Measurements from ENCODE around the gene TNK1.
"Not testable (repeated sequence)": the region's sequence is repeated elsewhere in the genome, so short reads cannot be mapped to it uniquely, and the experiment has no call there.

TNK1 gene

DNA sequence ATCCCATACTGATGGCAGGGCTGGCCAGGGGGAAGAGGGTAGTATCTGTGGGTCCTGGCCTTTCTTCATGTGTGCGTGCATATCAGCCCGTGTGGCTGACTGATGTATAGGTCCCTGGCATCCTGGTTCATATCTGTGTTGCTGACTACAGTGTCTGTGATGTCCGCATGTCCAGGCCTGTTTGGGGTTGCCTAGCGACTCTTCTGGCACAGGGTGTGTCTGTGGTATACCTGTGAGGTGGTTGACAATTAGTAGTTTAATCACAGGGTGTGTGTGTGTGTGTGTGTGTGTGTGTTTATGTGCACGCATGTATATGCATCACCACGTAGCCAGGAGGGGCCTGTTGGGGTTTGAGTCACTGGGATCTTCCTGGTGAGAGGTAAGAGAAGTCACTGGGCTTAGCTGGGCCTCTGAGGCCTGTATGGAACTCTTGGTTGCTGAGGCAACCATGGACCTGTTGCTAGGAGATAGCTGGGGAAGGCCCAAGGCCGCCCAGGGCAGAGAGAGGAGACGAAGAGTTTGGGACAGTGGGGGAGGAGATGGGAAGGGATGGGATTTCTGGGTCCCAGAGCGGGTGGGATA is 26.5 kb upstream of the TNK1 start:
- DNase-seq: no peak
- intact Hi-C loops (cut with DNase I): loop anchor here (5.0 to 10.0 kb wide), 3 partner anchors 33 to 208 kb away; partner anchors contain the start of genes POLR2A, SENP3 and SLC35G6

DNA sequence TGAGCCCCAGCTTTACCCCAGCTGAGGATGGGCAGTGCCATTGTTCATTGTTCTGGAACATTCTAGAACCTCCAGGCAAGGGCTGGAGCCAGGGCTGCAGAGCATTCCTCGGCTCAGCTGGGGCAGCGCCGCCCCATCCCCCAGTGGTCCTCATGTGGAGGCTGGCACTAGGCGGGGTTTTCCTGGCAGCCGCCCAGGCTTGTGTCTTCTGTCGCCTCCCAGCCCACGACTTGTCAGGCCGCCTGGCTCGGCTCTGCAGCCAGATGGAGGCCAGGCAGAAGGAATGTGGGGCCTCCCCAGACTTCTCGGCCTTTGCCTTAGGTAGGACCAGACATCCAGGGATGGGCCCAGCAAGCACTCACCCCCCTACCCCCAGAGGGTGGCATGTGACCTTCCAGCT is 25.8 kb upstream of the TNK1 start, which contains the start of gene TMEM95:
TSS of gene TMEM95 (plus strand) at position 104 of the 400 bp plus-strand sequence. CDS start at position 153, 49 bp downstream.
- peak in 8 of 10 donors; percentile 48 to 96 (median 71) for DNase-seq
- intact Hi-C loops (cut with DNase I): loop anchor here (5.0 to 10.0 kb wide), 2 partner anchors 82 to 130 kb away; partner anchors contain the start of genes FGF11, POLR2A, SLC35G6 and TMEM102

DNA sequence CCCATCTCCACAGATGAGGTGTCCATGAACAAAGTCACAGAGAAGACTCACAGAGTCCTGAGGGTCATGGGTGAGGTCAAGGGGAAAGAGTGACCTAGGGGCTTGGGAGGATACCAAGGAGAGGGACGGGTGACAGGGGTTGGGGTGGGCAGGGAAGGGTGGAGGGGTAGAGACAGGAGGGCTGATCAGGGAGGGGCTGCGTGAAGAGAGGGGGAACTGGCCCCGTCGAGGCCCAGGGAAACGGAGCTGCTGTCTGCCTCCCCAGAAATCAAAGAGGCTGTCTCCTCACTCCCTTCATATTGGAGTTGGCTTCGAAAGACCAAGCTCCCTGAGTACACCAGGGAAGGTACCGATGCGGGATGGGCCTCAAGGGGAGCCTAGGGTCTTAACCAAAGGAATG is 25.3 kb upstream of the TNK1 start:
- intact Hi-C loops (cut with DNase I): loop anchor here (5.0 to 10.0 kb wide), 2 partner anchors 82 to 129 kb away; partner anchors contain the start of genes FGF11, POLR2A, SLC35G6 and TMEM102

DNA sequence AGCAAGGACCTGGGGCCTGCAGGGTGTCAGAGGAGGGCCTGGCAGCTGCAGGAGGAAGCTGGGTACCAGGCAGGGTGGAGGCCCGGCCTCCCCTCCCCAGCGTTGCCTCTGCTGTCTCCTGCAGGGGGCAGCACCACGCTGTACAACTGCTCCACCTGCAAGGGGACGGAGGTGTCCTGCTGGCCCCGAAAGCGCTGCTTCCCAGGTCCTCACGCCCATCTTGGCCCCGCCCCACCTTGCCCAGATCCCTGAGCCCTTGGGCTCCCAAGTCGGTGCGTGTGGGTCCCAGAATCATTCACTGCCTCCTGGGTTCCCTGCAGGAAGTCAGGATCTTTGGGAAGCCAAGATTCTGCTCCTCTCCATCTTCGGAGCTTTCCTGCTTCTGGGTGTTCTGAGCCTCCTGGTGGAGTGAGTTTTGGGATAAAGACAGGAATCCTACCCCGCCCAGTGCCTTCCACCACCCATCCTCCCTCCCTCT is 24.8 kb upstream of the TNK1 start:
- intact Hi-C loops (cut with DNase I): loop anchor here (5.0 to 10.0 kb wide), 2 partner anchors 81 to 129 kb away; partner anchors contain the start of genes FGF11, POLR2A, SLC35G6 and TMEM102

More for the DNA sequence above, 25.3 kb upstream of the TNK1 start:
- DNase-seq: no peak

DNA sequence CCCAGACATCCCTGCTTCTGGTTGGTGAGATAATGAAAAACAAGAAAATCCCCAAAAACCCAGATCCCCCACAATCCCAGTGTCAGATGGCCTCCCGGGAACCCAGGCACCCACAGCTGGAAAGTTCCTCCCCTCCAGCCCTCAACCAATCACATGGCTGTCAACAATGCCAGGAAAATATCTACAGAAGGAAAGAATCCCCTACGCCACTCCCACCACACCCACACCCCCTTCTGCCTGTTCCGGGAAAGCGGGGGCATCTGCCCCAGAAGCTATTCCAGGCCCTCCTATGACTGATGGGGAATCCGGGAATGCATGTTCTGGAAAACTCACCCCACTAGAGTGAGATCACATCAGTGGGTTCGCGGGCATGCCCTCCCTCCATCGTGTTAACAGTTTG is 24.1 kb upstream of the TNK1 start:
- intact Hi-C loops (cut with DNase I): loop anchor here (5.0 to 10.0 kb wide), 2 partner anchors 81 to 128 kb away; partner anchors contain the start of genes FGF11, POLR2A, SLC35G6 and TMEM102
- DNase-seq: no peak

More for the DNA sequence above, 24.8 kb upstream of the TNK1 start:
- peak; percentile 47 to 96 (median 74) for DNase-seq

DNA sequence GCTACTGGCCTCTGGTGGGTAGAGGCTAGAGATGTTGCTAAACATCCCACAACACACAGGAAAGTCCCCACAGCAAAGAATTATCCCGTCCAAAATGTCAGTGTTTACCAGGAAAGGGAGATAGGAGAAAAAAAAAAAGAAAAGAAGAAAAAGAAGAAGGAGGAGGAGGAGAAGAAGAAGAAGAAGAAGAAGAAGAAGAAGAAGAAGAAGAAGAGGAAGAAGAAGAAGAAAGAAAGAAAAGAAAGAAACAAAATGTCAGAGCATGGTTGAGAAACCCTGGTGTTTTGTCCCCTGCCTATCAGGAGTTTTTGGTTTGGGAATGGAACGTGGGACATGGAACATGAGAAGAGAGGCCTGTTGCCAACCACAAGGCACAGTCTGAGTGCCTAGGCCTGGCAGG is 23.5 kb upstream of the TNK1 start:
- no peak for DNase-seq
- intact Hi-C loops (cut with DNase I): loop anchor here (5.0 to 10.0 kb wide), 2 partner anchors 80 to 127 kb away; partner anchors contain the start of genes FGF11, POLR2A, SLC35G6 and TMEM102

DNA sequence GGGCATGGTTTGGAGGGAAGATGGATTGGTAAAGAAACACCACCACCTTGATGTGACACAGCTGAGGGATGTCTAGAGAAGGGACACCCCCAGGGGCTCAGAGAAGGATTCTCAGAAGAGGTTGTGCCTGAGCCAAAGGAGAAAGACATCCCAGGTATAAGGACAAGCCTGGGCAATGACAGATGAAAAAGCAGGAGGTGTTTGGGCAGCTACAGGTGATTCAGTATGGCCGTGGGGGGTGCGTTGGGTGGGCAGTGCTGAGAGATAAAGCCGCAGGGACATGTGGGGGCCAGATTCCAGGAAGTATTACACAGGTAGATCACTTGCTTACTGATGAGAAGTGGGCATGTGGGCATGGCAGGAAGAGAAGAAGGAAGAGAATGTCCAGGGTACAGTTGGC is 19.0 kb upstream of the TNK1 start:
- no peak for DNase-seq
- intact Hi-C loops (cut with DNase I): no loop called here

DNA sequence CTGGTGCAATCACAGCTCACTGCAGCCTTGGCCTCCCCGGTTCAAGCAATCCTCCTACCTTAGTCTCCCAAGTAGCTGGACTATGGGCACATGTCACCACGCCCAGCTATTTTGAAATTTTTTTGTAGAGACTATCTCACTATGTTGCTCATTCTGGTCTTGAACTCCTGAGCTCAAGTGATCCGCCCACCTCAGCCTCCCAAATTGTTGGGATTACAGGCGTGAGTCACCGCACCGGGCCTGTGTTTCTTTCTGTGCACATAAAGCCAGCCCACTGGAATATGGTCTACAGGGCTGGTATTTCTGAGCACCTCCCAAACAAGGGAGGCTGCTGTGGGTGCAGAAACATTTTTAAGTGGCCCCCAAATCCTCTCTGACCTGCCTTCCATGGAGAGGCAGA is 17.6 kb upstream of the TNK1 start:
- DNase-seq: no peak
- intact Hi-C loops (cut with DNase I): no loop called here

DNA sequence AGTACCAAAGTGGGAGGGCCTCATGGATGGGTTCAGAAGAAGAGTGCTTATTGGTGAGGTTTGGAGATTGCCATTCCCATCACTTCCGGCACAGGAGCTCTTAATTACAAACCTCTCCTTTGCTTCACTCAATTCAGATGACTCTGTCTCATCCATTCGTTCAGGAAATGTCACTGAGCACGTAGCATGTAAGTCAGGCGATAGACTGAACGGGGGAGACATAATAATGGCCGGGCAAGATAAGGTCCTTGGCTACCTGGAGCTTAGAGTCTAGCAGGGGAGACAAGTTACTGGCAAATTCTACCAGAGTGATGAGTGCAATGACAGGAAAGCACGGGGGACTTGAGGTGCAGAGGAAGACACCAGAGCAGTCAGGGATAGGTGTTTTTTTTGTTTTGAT is 14.9 kb upstream of the TNK1 start:
- DNase-seq; intact Hi-C loops (cut with DNase I): not testable (repeated sequence)

DNA sequence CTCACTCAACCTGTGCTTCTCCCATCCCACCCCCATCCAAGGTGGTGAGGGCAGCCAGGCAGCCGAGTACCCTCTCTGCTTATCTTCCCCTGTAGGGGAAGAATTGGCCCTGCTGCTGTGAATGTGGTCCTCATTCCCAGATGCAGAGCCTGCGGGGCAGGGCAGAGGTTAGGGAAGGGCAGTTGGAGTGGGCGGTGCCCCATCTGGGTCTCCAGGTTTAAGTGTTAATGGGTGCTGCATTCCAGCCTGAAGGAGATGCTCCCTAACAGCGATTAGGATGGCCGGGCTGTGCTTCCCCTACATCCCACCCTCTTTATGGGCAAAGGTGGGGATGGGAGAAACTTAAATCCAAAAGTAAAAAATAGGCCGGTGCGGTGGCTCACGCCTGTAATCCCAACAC is 13.8 kb upstream of the TNK1 start:
- intact Hi-C loops (cut with DNase I): no loop called here
- DNase-seq: no peak

DNA sequence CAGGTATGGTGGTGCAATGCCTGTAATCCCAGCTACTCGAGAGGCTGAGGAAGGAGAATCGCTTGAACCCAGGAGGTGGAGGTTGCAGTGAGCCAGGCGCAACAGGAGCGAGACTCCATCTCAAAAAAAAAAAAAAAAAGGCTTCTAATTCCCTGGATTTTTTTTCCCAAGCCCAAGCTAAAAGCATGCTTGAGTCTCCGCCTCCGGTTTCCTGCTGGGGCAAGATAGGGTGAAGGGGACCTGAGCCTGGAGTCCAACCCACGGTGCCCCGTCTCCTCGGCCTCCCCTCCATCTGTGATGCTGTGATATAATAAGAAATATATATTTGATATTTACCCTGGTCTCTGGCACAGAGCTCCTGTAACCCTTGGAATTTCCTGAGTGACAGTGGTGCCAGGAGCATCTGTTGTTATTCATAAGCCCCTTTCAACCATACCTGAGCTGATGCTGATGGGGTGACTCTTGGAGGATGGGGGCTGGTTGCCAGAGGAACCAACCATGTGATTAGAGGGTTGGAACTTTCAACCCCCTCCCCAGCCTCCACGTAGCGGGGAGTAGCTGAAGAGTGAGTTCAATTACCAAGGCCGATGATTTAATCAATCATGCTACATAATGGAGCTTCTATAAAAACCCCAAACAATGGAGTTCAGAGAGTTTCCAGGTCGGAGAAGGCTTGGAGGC is 12.8 kb upstream of the TNK1 start:
- intact Hi-C loops (cut with DNase I): no loop called here
- DNase-seq: no peak

DNA sequence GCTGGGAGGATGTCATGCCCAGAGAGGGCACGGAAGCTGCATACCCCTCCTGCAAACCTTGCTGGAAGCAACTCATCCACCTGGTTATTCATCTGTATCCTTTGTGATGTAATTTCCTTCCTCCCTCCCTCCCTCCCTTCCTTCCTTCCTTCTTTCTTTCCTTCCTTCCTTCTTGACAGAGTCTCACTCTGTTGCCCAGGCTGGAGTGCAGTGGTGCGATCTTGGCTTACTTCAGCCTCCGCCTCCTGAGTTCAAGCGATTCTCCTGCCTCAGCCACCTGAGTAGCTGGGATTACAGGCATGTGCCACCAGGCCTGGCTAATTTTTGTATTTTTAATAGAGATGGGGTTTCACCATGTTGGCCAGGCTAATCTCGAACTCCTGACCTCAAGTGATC is 12.3 kb upstream of the TNK1 start:
- DNase-seq; intact Hi-C loops (cut with DNase I): not testable (repeated sequence)

DNA sequence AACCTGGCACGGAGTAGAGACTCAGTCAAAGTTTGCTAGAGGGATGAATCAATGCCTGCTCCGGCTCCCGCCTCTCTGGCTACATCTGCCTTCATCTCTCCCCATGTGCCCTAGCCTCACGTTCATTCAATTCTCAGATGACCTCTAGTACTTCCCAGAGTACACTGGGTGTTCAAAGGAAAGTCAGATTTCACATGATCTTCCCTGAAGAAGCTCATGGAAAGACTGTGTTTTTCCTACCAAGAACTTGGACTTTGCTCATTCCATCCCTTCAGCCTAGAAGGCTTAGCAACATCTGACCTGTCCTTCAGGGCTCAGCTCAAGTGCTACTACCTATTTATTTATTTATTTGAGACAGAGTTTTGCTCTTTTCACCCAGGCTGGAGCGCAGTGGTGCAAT is 11.1 kb upstream of the TNK1 start:
- intact Hi-C loops (cut with DNase I): no loop called here

DNA sequence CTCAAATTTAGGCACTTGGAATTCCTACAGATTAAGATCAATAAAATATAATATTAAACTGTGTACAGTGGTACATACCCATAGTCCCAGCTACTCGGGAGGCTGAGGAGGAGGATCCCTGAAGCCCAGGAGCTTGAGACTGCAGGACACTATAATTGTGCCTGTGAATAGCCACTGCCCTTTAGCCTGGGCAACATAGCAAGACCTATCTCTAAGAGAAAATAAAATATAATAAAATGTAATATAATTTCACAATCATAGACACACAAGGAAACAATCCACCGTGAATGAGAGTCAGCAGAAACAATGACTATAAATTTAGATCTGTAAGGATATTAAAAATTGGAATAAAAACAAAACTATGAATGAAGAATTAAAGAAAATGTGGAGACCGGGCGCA is 10.0 kb upstream of the TNK1 start:
- no peak for DNase-seq
- intact Hi-C loops (cut with DNase I): no loop called here

More for the DNA sequence above, 11.1 kb upstream of the TNK1 start:
- DNase-seq: no peak

DNA sequence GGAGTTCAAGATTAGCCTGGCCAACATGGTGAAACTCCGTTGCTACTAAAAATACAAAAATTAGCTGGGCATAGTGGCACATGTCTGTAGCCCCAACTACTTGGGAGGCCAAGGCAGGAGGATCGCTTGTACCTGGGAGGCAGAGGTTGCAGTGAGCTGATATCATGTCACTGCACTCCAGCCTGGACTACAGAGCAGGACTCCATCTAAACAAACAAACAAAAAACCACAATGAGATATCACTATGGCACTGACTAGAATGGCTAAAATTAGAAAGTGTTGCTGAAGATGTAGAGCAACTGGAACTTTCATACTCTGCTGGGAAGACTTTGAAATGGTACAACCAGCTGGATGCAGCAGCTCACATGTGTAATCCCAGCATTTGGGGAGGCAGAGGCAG is 6.5 kb upstream of the TNK1 start:
- intact Hi-C loops (cut with DNase I): no loop called here
- no peak for DNase-seq

DNA sequence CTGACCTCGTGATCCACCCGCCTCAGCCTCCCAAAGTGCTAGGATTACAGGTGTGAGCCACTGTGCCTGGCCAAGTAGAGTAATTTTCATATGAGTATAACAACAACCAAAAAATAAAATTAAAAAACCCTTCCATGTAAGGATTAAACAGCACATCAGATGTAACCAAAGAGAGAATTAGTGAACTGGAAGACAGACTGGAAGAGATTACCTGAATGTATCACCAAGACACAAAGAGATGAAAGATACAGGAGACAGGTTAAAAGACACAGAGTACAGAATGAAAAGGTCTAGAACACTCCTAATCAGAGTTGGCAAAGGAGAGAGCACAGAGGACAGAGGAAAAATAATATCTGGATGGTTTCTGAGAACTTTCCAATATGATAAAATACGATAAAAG is 1.8 kb upstream of the TNK1 start:
- DNase-seq: no peak
- intact Hi-C loops (cut with DNase I): no loop called here

DNA sequence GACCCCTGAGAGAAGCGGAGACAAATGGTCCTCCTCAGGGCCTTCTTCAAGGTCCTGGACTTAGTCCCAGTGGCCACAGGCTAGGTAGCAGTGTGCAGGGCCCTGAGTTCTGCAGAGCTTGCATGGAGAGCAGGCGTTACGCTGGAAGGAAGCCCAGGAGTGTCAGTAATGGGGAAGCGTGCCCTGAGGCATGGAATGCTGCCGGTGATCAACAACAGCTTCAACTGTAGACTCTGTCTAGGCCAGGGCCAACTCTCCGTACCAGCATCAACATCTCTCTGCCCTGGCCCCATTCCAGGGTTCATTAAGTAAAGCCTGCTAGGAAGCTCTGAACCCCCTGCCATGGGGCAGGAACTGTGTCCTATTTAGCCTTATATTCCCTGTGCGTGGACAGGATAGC is 568 bp upstream of the TNK1 start:
- intact Hi-C loops (cut with DNase I): no loop called here
- no peak for DNase-seq

DNA sequence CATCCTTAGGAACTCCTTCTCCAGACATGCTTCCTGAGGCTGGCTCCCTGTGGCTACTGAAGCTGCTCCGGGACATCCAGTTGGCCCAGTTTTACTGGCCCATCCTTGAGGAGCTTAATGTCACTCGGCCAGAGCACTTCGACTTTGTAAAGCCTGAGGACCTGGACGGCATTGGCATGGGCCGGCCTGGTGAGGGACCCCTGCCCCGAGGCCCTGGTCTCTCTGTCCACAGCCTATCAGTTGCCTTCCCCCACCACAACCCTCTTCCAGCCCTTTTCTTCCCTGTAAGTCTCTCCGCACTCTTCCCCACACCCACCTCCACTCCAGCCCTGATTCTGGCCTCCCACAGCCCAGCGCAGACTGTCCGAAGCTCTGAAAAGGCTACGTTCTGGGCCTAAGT is 2.0 kb downstream of the TNK1 start:
- DNase-seq: no peak
- intact Hi-C loops (cut with DNase I): no loop called here

DNA sequence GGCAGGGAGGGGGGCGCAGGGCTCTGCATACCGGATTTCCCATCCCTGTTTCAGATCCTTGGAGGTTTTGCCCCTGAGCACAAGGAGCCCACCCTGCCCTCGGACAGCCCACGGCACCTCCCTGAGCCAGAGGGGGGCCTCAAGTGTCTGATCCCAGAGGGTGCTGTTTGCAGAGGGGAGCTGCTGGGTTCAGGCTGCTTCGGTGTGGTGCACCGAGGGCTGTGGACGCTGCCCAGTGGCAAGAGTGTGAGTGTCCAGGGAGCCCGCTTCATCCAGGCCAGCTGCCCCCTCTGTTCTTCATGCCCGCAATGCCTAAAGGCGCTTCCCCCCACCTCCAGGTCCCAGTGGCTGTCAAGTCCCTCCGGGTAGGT is 2.5 kb downstream of the TNK1 start:
- DNase-seq: no peak
- intact Hi-C loops (cut with DNase I): no loop called here

DNA sequence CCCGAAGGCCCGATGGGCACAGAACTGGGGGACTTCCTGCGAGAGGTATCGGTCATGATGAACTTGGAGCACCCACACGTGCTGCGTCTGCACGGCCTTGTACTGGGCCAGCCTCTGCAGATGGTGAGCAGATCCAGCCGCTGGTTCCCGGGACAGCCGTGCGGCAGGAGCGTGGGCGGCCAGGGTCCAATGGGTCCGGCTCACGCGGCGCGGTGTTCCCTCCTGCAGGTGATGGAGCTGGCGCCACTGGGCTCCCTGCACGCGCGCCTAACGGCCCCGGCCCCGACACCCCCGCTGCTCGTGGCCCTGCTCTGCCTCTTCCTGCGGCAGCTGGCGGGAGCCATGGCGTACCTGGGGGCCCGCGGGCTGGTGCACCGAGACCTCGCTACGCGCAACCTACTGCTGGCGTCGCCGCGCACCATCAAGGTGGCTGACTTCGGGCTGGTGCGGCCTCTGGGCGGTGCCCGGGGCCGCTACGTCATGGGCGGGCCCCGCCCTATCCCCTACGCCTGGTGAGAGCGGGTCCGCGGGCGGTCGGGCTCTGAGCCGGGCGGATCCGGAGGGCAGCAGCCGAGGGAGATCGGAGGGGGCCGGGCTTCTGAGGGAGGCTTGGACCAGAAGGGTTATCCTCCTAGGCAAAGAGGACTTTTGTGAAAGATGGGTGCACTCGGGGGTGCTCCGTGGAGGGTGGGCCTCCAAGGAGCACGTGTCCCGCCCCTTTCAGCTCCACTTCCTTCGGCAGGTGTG is 3.0 kb downstream of the TNK1 start:
- peak in 8 of 10 donors; percentile 40 to 92 (median 50) for DNase-seq
- intact Hi-C loops (cut with DNase I): no loop called here

Measured in posterior cingulate gyrus (tissue), 11 donors.